Measurements from ENCODE around the gene SLC17A7.

Gene SLC17A7

GRCh38 chr19:49407079-49407478, 34.2 kb downstream of the SLC17A7 start:
- DNase-seq = no peak

- no peak for DNase-seq
These were observed 37.7 kb downstream of the SLC17A7 start for GRCh38 chr19:49403404-49404187.

GRCh38 chr19:49400029-49400428, 41.3 kb downstream of the SLC17A7 start:
- no peak for DNase-seq

GRCh38 chr19:49398931-49399330, 42.4 kb downstream of the SLC17A7 start:
- no peak for DNase-seq

- DNase-seq = peak in 2 of 6 experiments; percentile 24
These were observed 43.2 kb downstream of the SLC17A7 start for GRCh38 chr19:49398001-49398615.

- no peak for DNase-seq
These were observed 44.4 kb downstream of the SLC17A7 start for GRCh38 chr19:49396738-49397505.

GRCh38 chr19:49395581-49396407, 45.5 kb downstream of the SLC17A7 start:
- DNase-seq = no peak

- no peak for DNase-seq
These were observed 47.4 kb downstream of the SLC17A7 start for GRCh38 chr19:49393881-49394280.

- DNase-seq = peak; percentile 56 to 81 (median 72)
These were observed 49.5 kb downstream of the SLC17A7 start for GRCh38 chr19:49391581-49392399.

GRCh38 chr19:49390929-49391359, 50.4 kb downstream of the SLC17A7 start:
- DNase-seq = no peak

GRCh38 chr19:49390131-49390928, 51.0 kb downstream of the SLC17A7 start:
- DNase-seq = no peak

GRCh38 chr19:49389406-49389805, 51.9 kb downstream of the SLC17A7 start:
- no peak for DNase-seq

- peak; percentile 51 to 85 (median 80) for DNase-seq
These were observed 53.4 kb downstream of the SLC17A7 start, which contains the start of gene KASH5 for GRCh38 chr19:49387936-49388372. Gene KASH5 (plus strand): TSS chr19:49388249. CDS start chr19:49390884, 2,635 bp downstream.

- DNase-seq = no peak
These were observed 57.7 kb downstream of the SLC17A7 start for GRCh38 chr19:49383599-49383998.

GRCh38 chr19:49382639-49383038, 58.7 kb downstream of the SLC17A7 start:
- DNase-seq = no peak

GRCh38 chr19:49380391-49380790, 60.9 kb downstream of the SLC17A7 start:
- no peak for DNase-seq

Data from stimulated activated naive CD4-positive, alpha-beta T cell (primary cell).